ENCODE results near the gene OTUB2. TPM values are rescaled to one million over a fixed set of nuclear protein-coding genes. Genes with fewer than 3 reads are reported as not detected.

OTUB2 gene
- total and polyA plus RNA-seq, 2 of the 8 experiments (the other 6 are each of a cell fraction or from before 2014, with no cell fraction given), result 2.2 to 4.2 TPM

DNA sequence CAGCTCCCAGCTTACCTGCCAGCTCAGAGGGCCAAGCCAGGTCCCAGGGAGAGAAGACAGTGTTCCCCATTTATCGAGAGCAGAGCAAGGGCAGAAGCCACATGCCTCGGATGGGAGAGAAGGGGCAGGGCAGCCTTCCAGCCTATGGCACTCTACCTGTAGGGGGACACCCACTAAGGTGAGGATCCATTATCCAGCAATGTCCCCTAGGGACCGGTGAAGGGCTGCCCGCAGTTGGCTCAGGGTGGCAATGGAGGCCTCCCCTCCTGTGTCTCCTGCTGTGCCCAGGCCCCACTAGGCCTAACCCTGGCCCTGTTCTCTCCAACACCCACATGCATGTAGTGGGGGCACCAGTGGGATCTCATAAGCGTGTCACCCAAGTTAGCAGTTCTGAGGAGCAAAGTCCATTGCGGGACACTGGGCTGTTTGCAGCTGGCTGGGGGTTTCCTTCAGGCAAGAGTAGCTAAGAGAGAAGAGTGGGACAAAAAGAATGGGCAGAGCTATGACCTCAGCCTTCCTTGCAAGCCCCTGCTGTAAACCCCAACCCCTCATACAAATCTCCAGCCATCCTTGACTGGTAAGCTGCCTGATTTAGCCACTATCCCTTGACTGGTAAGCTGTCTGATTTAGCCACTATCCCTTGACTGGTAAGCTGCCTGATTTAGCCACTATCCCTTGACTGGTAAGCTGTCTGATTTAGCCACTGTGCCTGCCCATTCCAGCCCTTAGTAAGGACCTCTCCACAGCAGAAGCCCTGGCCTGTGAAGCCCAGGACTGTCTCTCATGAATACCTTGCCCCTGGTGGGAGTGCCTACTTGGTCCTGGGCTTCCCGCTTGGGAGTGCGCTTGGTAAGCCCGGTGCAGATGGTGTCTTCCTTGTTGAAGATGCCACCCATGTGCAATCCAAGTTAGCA lies 44.6 kb upstream of the OTUB2 start:
- FAIRE-seq, result no peak

More for the DNA sequence above, 44.6 kb upstream of the OTUB2 start:
- Histone ChIP-seq H3K79me2 (ENCODE audit: control insufficient read depth in 1 of 2, insufficient read depth in 2 of 2, low read length in 2 of 2) (no peaks in the 10 kb centered on the region), H3K4ac (replicated peaks; ENCODE audit: insufficient read length, low read depth, low read length) (no peak overlapping the region), H3K27me3 (replicated peaks in 1 of 4; ENCODE audit: control insufficient read depth in 3 of 4, extremely low read depth in 1 of 4, insufficient read depth in 3 of 4, low read length in 3 of 4) (no peaks in the 10 kb centered on the region; a peak in 2 of 7 replicates), H3K9ac (replicated peaks in 1 of 4; ENCODE audit: extremely low read depth in 1 of 4, low read depth in 3 of 4, low read length in 3 of 4) (no peak overlapping the region), H3K23me2 (ENCODE audit: low read depth, low read length) (no peaks in the 10 kb centered on the region), H2BK12ac (ENCODE audit: low read depth, low read length) (no peak overlapping the region), H2AFZ (ENCODE audit: low read length) (no peak overlapping the region), H3K4me1 (replicated peaks in 1 of 4; ENCODE audit: control insufficient read depth in 3 of 4, insufficient read depth in 4 of 4, low read length in 3 of 4) (peaks cover 0 to 7% (median 2%) of the 10 kb centered on the region in 4 experiments; a peak in 3 of 7 replicates), H4K91ac (replicated peaks; ENCODE audit: insufficient read length, low read length) (no peak overlapping the region), H4K20me1 (replicated peaks in 1 of 2; ENCODE audit: control insufficient read depth in 1 of 2, insufficient read depth in 2 of 2, low read length in 2 of 2) (no peaks in the 10 kb centered on the region), H2BK5ac (ENCODE audit: low read depth, low read length) (peak overlapping the region; percentile 12; the same call in 1 of the 2 replicates), H2BK15ac (ENCODE audit: low read length) (no peak overlapping the region), H2BK120ac (replicated peaks; ENCODE audit: low read depth, low read length) (no peak overlapping the region), H3K27ac (ENCODE audit: low read depth, low read length) (no peak overlapping the region), H3K56ac (replicated peaks; ENCODE audit: insufficient read length, low read depth, low read length) (no peak overlapping the region), H3K23ac (ENCODE audit: insufficient read length) (no peak overlapping the region), H3K79me1 (ENCODE audit: low read depth, low read length) (no peaks in the 10 kb centered on the region), H3K18ac (ENCODE audit: extremely low read depth, low read length) (no peak overlapping the region), H4K8ac (ENCODE audit: extremely low read depth, insufficient read depth, low read length) (no peak overlapping the region), H3K4me3 (ENCODE audit: extremely low read depth in 1 of 4, insufficient read depth in 2 of 4, low read depth in 3 of 4, low read length in 4 of 4) (no peak overlapping the region), H2AK5ac (ENCODE audit: low read depth, low read length) (no peak overlapping the region), H3K36me3 (ENCODE audit: control insufficient read depth in 2 of 4, insufficient read depth in 4 of 4, low read length in 3 of 4) (no peaks in the 10 kb centered on the region), H2BK20ac (ENCODE audit: low read length) (no peak overlapping the region), H4K5ac (ENCODE audit: insufficient read length, low read depth, low read length) (no peak overlapping the region), H3K4me2 (ENCODE audit: insufficient read depth in 1 of 2, low read depth in 2 of 2, low read length in 2 of 2) (no peak overlapping the region), H3K9me3 (ENCODE audit: insufficient read depth in 2 of 2, low read depth in 1 of 2, low read length in 1 of 2) (no peaks in the 10 kb centered on the region), H3K14ac (ENCODE audit: insufficient read length) (no peak overlapping the region)
- no peak for DNase-seq (ENCODE audit: low read depth in 1 of 2, low spot score in 2 of 2)
- POLR2A ChIA-PET (ENCODE audit: partially characterized antibody), result no interaction called here
- CTCF ChIA-PET (ENCODE audit: partially characterized antibody), result interaction anchor here (0.7 to 7.6 kb wide), 14 partner anchors 8 to 327 kb away, joined by 3 to 108 read pairs (median 11); partner anchors contain the start of genes ASB2 and CCDC197
- WGBS, 2 experiments (ENCODE audit: extremely low coverage in 1 of 2, insufficient coverage in 1 of 2, insufficient read length in 1 of 2, insufficient replicate concordance in 2 of 2, low coverage in 1 of 2, low lambda C conversion rate in 2 of 2, missing lambda C conversion rate in 1 of 2), result 86% methylated on average over 9 of the region's 9 CpGs; no CpG with 5 or more reads in 1 of the 2 experiments
- TF ChIP-seq, protein P1, sequence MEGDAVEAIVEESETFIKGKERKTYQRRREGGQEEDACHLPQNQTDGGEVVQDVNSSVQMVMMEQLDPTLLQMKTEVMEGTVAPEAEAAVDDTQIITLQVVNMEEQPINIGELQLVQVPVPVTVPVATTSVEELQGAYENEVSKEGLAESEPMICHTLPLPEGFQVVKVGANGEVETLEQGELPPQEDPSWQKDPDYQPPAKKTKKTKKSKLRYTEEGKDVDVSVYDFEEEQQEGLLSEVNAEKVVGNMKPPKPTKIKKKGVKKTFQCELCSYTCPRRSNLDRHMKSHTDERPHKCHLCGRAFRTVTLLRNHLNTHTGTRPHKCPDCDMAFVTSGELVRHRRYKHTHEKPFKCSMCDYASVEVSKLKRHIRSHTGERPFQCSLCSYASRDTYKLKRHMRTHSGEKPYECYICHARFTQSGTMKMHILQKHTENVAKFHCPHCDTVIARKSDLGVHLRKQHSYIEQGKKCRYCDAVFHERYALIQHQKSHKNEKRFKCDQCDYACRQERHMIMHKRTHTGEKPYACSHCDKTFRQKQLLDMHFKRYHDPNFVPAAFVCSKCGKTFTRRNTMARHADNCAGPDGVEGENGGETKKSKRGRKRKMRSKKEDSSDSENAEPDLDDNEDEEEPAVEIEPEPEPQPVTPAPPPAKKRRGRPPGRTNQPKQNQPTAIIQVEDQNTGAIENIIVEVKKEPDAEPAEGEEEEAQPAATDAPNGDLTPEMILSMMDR (IDR thresholded peaks at IDR 0.05; ENCODE audit: control extremely low read depth in 1 of 3, insufficient read depth in 1 of 3, low read depth in 1 of 3, low read length in 3 of 3), result peak; percentile 6 to 25 (median 16); a peak in 3 of 4 replicates
- TF ChIP-seq GTF2F1 (IDR thresholded peaks at IDR 0.05; ENCODE audit: borderline replicate concordance, low read depth, low read length) (no peak), CEBPB (IDR thresholded peaks at IDR 0.05; ENCODE audit: low read depth, low read length) (no peak), CREB1 (IDR thresholded peaks at IDR 0.05) (no peak)

All from H1 (cell line).